Measurements from ENCODE around the gene LFNG. TPM values are rescaled to one million over a fixed set of nuclear protein-coding genes. Genes with fewer than 3 reads are reported as not detected.

Gene LFNG
- polyA plus RNA-seq, 2 of the 4 experiments (the other 2 are of a cell fraction): 2.3 to 7.3 TPM

DNA sequence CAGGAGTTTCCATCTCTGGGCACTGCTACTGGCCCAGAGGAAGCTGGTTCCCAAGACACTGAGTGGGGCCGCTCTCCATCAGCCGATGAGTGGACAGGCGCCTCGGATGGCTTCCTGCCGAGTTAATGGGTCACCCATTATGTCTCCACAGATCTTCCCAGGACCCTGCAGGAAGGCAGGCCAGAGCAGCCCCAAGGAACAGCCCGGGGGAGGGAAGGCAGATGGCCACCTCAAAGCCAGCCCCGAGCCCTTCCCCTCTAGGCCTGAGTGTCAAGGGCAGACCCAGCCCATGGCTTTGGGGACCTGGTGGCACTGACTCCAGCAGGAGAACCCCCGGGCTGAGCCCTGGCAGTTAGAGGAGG lies 3.4 kb upstream of the LFNG start:
- WGBS (ENCODE audit: missing lambda C conversion rate): 2% methylated on average over 5 of the region's 8 CpGs
- CTCF ChIA-PET: no interaction called here

DNA sequence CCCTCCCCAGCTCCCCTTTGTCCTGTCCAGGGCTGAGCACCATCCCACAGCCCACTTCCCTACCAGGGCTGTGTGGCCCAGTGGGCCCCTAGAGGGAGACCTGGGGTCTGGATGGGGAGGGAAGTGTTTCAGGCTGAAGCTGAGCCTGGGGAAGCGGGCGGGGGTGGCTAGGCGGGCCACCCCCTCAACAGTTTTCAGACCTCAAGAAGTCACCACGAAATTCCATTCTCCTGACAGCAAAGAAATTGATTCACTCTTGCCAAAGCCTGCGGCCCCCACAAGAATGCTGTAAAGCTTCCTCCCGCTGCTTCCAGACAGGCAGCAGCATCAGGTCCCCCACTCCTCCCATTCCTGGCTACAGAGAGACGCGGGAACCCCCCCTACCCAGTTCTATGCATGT lies 2.5 kb upstream of the LFNG start:
- peak overlapping the region; percentile 73 for H3K4me2 ChIP-seq
- 57% methylated on average over 8 of the region's 8 CpGs for WGBS (ENCODE audit: missing lambda C conversion rate)
- H3K27ac ChIP-seq: peak overlapping the region; percentile 60 to 95; a peak in 4 of 6 replicates
- H3K4me3 ChIP-seq: no peak overlapping the region
- DNase-seq (ENCODE audit: low read depth in 1 of 2, low spot score in 1 of 2): no peak
- FAIRE-seq: no peak
- CTCF ChIA-PET: interaction anchor here (1.1 to 1.2 kb wide), 2 partner anchors 39 to 48 kb away, joined by 3 to 4 read pairs; no protein-coding TSS in a partner anchor
- H3K9me3 ChIP-seq: no peaks in the 10 kb centered on the region
- POLR2A ChIA-PET: no interaction called here
- H3K4me1 ChIP-seq: peaks cover 46% of the 10 kb centered on the region
- no peak for ATAC-seq
- TF ChIP-seq CBX8 (IDR thresholded peaks at IDR 0.05) (no peak), TFCP2L1 (CRISPR knock-in tag; IDR thresholded peaks at IDR 0.05) (no peak), TP53 (CRISPR knock-in tag; IDR thresholded peaks at IDR 0.05) (no peak), RNF2 (IDR thresholded peaks at IDR 0.05; ENCODE audit: borderline replicate concordance, low read depth) (no peak), MAFK (IDR thresholded peaks at IDR 0.05; ENCODE audit: partially characterized antibody) (no peak), FOSL2 (IDR thresholded peaks at IDR 0.05) (no peak), FOSL2 (CRISPR knock-in tag; IDR thresholded peaks at IDR 0.05) (no peak), ZSCAN20 (CRISPR knock-in tag; IDR thresholded peaks at IDR 0.05) (no peak), ZFP36 (IDR thresholded peaks at IDR 0.05; ENCODE audit: borderline replicate concordance, partially characterized antibody) (no peak), KDM5A (IDR thresholded peaks at IDR 0.05) (no peak), JUN (IDR thresholded peaks at IDR 0.05) (no peak), E2F6 (IDR thresholded peaks at IDR 0.05; ENCODE audit: borderline replicate concordance, low read depth) (no peak), POLR2AphosphoS2 (conservative IDR thresholded peaks at IDR 0.05; ENCODE audit: low read length) (no peak), SREBF2 (IDR thresholded peaks at IDR 0.05) (no peak), HEYL (CRISPR knock-in tag; IDR thresholded peaks at IDR 0.05) (no peak)

More for the DNA sequence above, 3.4 kb upstream of the LFNG start:
- ATAC-seq (peak; percentile 1 to 46; a peak in 3 of 6 replicates), FAIRE-seq (no peak), DNase-seq (ENCODE audit: low read depth in 1 of 2, low spot score in 1 of 2) (peak; percentile 44 to 56)
- peak overlapping the region; percentile 60 to 95 for H3K27ac ChIP-seq
- no peak overlapping the region for H3K4me3 ChIP-seq
- no peaks in the 10 kb centered on the region for H3K9me3 ChIP-seq
- H3K4me2 ChIP-seq: peak overlapping the region; percentile 73
- POLR2A ChIA-PET: no interaction called here
- TF ChIP-seq REST (IDR thresholded peaks at IDR 0.05): no peak
- TF ChIP-seq, protein P1, sequence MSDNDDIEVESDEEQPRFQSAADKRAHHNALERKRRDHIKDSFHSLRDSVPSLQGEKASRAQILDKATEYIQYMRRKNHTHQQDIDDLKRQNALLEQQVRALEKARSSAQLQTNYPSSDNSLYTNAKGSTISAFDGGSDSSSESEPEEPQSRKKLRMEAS (IDR thresholded peaks at IDR 0.05): peak; percentile 41; the same call in 1 of the 2 replicates
- no peak for TF ChIP-seq ESRRA (IDR thresholded peaks at IDR 0.05; ENCODE audit: borderline replicate concordance, low read length)
- TF ChIP-seq ZC3H11A (IDR thresholded peaks at IDR 0.05): no peak
- peaks cover 46% of the 10 kb centered on the region for H3K4me1 ChIP-seq

DNA sequence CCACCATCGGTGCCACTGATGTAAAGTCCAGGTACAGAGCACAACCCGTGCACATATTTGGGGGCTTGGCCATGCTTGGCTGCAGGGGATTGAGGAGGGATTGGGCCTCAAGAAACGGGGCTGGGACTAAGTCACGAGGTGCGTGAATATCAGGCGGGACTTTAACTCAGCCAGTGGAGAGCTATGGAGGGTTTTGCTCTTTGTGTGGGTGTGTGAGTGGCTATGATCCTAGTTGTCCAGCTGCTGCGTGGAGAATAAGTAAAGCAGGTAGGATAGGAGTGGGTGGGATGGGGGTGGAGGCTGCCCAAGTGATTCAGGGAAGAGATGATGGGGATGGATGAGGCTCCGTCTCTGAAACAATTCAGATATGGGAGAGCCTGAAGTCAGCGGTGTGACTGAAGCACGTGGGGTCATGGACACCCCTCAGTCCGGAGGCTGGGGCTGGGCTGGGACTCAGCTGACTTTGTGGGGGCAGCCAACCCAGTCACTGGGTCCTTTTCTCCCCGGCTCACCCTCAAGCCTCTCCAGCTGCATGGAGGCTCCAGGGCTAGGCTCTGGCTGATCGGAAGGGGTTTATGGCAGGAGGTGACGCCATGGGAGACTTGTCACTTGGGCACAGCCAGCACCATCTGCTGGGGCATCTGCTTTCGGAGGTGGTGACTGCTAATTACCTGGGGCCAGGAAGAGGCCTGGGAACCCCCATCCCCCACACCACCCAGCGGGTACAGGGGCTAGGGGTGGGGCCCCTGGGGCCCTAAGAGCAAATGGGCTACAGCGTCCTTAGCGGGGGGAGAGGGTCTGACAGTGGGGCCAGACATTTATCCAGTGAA lies 1.7 kb upstream of the LFNG start:
- no peak overlapping the region for H3K4me3 ChIP-seq
- 86% methylated on average over 17 of the region's 18 CpGs for WGBS (ENCODE audit: missing lambda C conversion rate)
- no peak overlapping the region; the same call in 2 of the 3 replicates for H3K4me2 ChIP-seq
- peak overlapping the region in 1 of 2 experiments; percentile 95; a peak in 3 of 6 replicates for H3K27ac ChIP-seq
- H3K9me3 ChIP-seq: no peaks in the 10 kb centered on the region
- ChIA-PET POLR2A (no interaction called here), CTCF (interaction anchor here (1.1 to 1.2 kb wide), 2 partner anchors 40 to 49 kb away, joined by 3 to 4 read pairs; no protein-coding TSS in a partner anchor)
- ATAC-seq (no peak), FAIRE-seq (no peak), DNase-seq (ENCODE audit: low read depth in 1 of 2, low spot score in 1 of 2) (no peak)
- H3K4me1 ChIP-seq: peaks cover 50% of the 10 kb centered on the region
- TF ChIP-seq, protein P2, sequence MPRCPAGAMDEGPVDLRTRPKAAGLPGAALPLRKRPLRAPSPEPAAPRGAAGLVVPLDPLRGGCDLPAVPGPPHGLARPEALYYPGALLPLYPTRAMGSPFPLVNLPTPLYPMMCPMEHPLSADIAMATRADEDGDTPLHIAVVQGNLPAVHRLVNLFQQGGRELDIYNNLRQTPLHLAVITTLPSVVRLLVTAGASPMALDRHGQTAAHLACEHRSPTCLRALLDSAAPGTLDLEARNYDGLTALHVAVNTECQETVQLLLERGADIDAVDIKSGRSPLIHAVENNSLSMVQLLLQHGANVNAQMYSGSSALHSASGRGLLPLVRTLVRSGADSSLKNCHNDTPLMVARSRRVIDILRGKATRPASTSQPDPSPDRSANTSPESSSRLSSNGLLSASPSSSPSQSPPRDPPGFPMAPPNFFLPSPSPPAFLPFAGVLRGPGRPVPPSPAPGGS (IDR thresholded peaks at IDR 0.05): no peak
- TF ChIP-seq MYC (IDR thresholded peaks at IDR 0.05; ENCODE audit: borderline replicate concordance, low read length) (no peak), NFE2L2 (conservative IDR thresholded peaks at IDR 0.05; ENCODE audit: low read length) (no peak), RFX5 (IDR thresholded peaks at IDR 0.05) (no peak), ZFP36 (IDR thresholded peaks at IDR 0.05; ENCODE audit: borderline replicate concordance, partially characterized antibody) (no peak), CHD4 (IDR thresholded peaks at IDR 0.05; ENCODE audit: borderline replicate concordance) (no peak), ZSCAN20 (CRISPR knock-in tag; IDR thresholded peaks at IDR 0.05) (no peak), NPAS2 (CRISPR knock-in tag; IDR thresholded peaks at IDR 0.05; ENCODE audit: borderline replicate concordance) (no peak), NR3C1 (IDR thresholded peaks at IDR 0.05) (no peak), PBX3 (IDR thresholded peaks at IDR 0.05) (no peak), ZNF302 (CRISPR knock-in tag; IDR thresholded peaks at IDR 0.05) (no peak), FOSB (CRISPR knock-in tag; IDR thresholded peaks at IDR 0.05) (no peak)
